ENCODE results near the gene CACNA2D1.

Gene CACNA2D1

GRCh38 chr7:82223580-82223979 lies 220.0 kb downstream of the CACNA2D1 start:
- no peak for DNase-seq

- DNase-seq = no peak
Measured at GRCh38 chr7:82221152-82221674, 222.4 kb downstream of the CACNA2D1 start.

- no peak for DNase-seq
Measured at GRCh38 chr7:82212466-82212865, 231.1 kb downstream of the CACNA2D1 start.

GRCh38 chr7:82211333-82211732 lies 232.2 kb downstream of the CACNA2D1 start:
- no peak for DNase-seq

GRCh38 chr7:82210416-82211184 lies 233.0 kb downstream of the CACNA2D1 start:
- DNase-seq = no peak

- DNase-seq = no peak
Measured at GRCh38 chr7:82209179-82209747, 234.3 kb downstream of the CACNA2D1 start.

- DNase-seq = no peak
Measured at GRCh38 chr7:82204694-82205093, 238.9 kb downstream of the CACNA2D1 start.

GRCh38 chr7:82202965-82203364 lies 240.6 kb downstream of the CACNA2D1 start:
- no peak for DNase-seq

GRCh38 chr7:82202107-82202506 lies 241.5 kb downstream of the CACNA2D1 start:
- no peak for DNase-seq

GRCh38 chr7:82200601-82201000 lies 243.0 kb downstream of the CACNA2D1 start:
- no peak for DNase-seq

GRCh38 chr7:82194016-82194643 lies 249.4 kb downstream of the CACNA2D1 start:
- no peak for DNase-seq

- DNase-seq = no peak
Measured at GRCh38 chr7:82188636-82189035, 254.9 kb downstream of the CACNA2D1 start.

GRCh38 chr7:82185443-82185842 lies 258.1 kb downstream of the CACNA2D1 start:
- no peak for DNase-seq

- no peak for DNase-seq
Measured at GRCh38 chr7:82183634-82184033, 259.9 kb downstream of the CACNA2D1 start.

- DNase-seq = no peak
Measured at GRCh38 chr7:82179311-82179710, 264.3 kb downstream of the CACNA2D1 start.

GRCh38 chr7:82175319-82175718 lies 268.3 kb downstream of the CACNA2D1 start:
- DNase-seq = no peak

- DNase-seq = no peak
Measured at GRCh38 chr7:82173400-82174021, 270.1 kb downstream of the CACNA2D1 start.

- DNase-seq = no peak
Measured at GRCh38 chr7:82172881-82173280, 270.7 kb downstream of the CACNA2D1 start.

GRCh38 chr7:82172017-82172416 lies 271.6 kb downstream of the CACNA2D1 start:
- no peak for DNase-seq

- no peak for DNase-seq
Measured at GRCh38 chr7:82167558-82168314, 275.8 kb downstream of the CACNA2D1 start.

GRCh38 chr7:82166260-82167015 lies 277.1 kb downstream of the CACNA2D1 start:
- DNase-seq = no peak

- no peak for DNase-seq
Measured at GRCh38 chr7:82164813-82165212, 278.8 kb downstream of the CACNA2D1 start.
